GM18505 (cell line): ENCODE measurements around the gene NACC2.

Source experiments
- ATAC-seq: cut with Tn5 transposase; IDR thresholded peaks from one replicate; pipeline ENCODE4 v1.9.1; 2021; ENCODE audit not compliant: unreplicated experiment
- POLR2A ChIP-seq: IDR thresholded peaks from 4 replicates; pipeline ENCODE4 v1.6.1; 2011; ENCODE audit warnings: borderline replicate concordance; ENCODE audit not compliant: insufficient read depth, insufficient read length; ENCODE audit errors: extremely low read depth

Gene NACC2

GRCh38 chr9:135990468-135991429, 104.3 kb downstream of the NACC2 start:
- no peak for TF ChIP-seq POLR2A
- no peak for ATAC-seq

GRCh38 chr9:135989722-135990467, 105.2 kb downstream of the NACC2 start:
- ATAC-seq, result no peak
- TF ChIP-seq POLR2A, result no peak

- ATAC-seq, result no peak
- no peak for TF ChIP-seq POLR2A
These were observed 105.9 kb downstream of the NACC2 start for GRCh38 chr9:135989157-135989556.

GRCh38 chr9:135988493-135988892, 106.6 kb downstream of the NACC2 start:
- TF ChIP-seq POLR2A, result no peak
- ATAC-seq, result no peak

- ATAC-seq, result no peak
- no peak for TF ChIP-seq POLR2A
These were observed 107.2 kb downstream of the NACC2 start for GRCh38 chr9:135987838-135988404.

- TF ChIP-seq POLR2A, result no peak
- no peak for ATAC-seq
These were observed 108.5 kb downstream of the NACC2 start for GRCh38 chr9:135986605-135987004.

- no peak for ATAC-seq
- no peak for TF ChIP-seq POLR2A
These were observed 109.2 kb downstream of the NACC2 start for GRCh38 chr9:135985889-135986288.

- no peak for ATAC-seq
- no peak for TF ChIP-seq POLR2A
These were observed 109.7 kb downstream of the NACC2 start for GRCh38 chr9:135985459-135985774.

- TF ChIP-seq POLR2A, result no peak
- no peak for ATAC-seq
These were observed 110.9 kb downstream of the NACC2 start for GRCh38 chr9:135984072-135984710.

GRCh38 chr9:135983208-135984071, 111.6 kb downstream of the NACC2 start:
- no peak for ATAC-seq

GRCh38 chr9:135982499-135983207, 112.4 kb downstream of the NACC2 start:
- TF ChIP-seq POLR2A, result no peak

More at GRCh38 chr9:135983208-135984071, 111.6 kb downstream of the NACC2 start:
- TF ChIP-seq POLR2A, result no peak

More at GRCh38 chr9:135982499-135983207, 112.4 kb downstream of the NACC2 start:
- ATAC-seq, result no peak
